MCF 10A (cell line): Measurements from ENCODE around the gene ZNF652. TPM values are rescaled to one million over a fixed set of nuclear protein-coding genes. Genes with fewer than 3 reads are reported as not detected.
"Not testable (repeated sequence)": the region's sequence is repeated elsewhere in the genome, so short reads cannot be mapped to it uniquely, and the experiment has no call there.

Experiments used
- BruUV-seq: library from RNA; stranded (reverse); fragments of 400-500 nt; replicated peaks from 2 replicates; lab custom pipeline; 2021; lab: Mats Ljungman, UMichigan
- CTCF ChIA-PET: fragments of 300-600 bp; sonication (Branson Sonifier 250); formaldehyde crosslinking; extraction: SDS; loops from one replicate; lab custom pipeline; 2021; ENCODE audit warnings: antibody characterized with exemption, inconsistent platforms; lab: Yijun Ruan, JAX
- POLR2A ChIA-PET: fragments of 300-600, 350-650 bp; sonication (Branson Sonifier 250); formaldehyde crosslinking; extraction: SDS; loops from one replicate; lab custom pipeline; 2020; ENCODE audit warnings: antibody characterized with exemption, inconsistent platforms; lab: Yijun Ruan, JAX
- DNase-seq: peaks from one replicate; pipeline ENCODE4 v3.0.0-alpha.2; 2018; ENCODE audit not compliant: unreplicated experiment
- H3K27ac Mint-ChIP-seq: one replicate; pipeline ENCODE4 v1.8.0; 2022; ENCODE audit warnings: mild to moderate bottlenecking, low read depth, mixed read lengths; ENCODE audit not compliant: unreplicated experiment
- H3K27me3 Mint-ChIP-seq: one replicate; pipeline ENCODE4 v1.8.0; 2022; ENCODE audit warnings: mixed read lengths; ENCODE audit not compliant: insufficient read depth, unreplicated experiment
- H3K36me3 Mint-ChIP-seq: one replicate; pipeline ENCODE4 v1.8.0; 2022; ENCODE audit warnings: mild to moderate bottlenecking, moderate library complexity, mixed read lengths; ENCODE audit not compliant: insufficient read depth, unreplicated experiment
- H3K4me1 Mint-ChIP-seq: one replicate; pipeline ENCODE4 v1.8.0; 2022; ENCODE audit warnings: mixed read lengths; ENCODE audit not compliant: insufficient read depth, unreplicated experiment
- H3K4me3 Mint-ChIP-seq: one replicate; pipeline ENCODE4 v1.8.0; 2022; ENCODE audit warnings: mild to moderate bottlenecking, moderate library complexity, mixed read lengths; ENCODE audit not compliant: unreplicated experiment
- H3K9me3 Mint-ChIP-seq: one replicate; pipeline ENCODE4 v1.8.0; 2022; ENCODE audit warnings: mixed read lengths; ENCODE audit not compliant: unreplicated experiment
- CTCF ChIP-seq: fragments of 200-600 bp; IDR thresholded peaks from one replicate; pipeline ENCODE4 v1.8.0; 2022; ENCODE audit warnings: antibody characterized with exemption, mild to moderate bottlenecking; ENCODE audit not compliant: unreplicated experiment
- intact Hi-C: fragments of 100-400 bp; cut with micrococcal nuclease; formaldehyde crosslinking; loops from 2 replicates; pipeline ENCODE4 v1.14.1; 2022
- total RNA-seq: library from RNA; stranded (reverse); gene quantifications from 2 replicates; pipeline ENCODE4 v1.2.3, GENCODE V29; 2022

ZNF652 gene
- total RNA-seq, 1 experiment from 2014 or later, result 18.8 TPM

GRCh38 chr17:49369089-49369488 is 7.0 kb upstream of the ZNF652 start:
- Mint-ChIP-seq H3K4me1 (no peaks in the 10 kb centered on the region), H3K27me3 (no peaks in the 10 kb centered on the region), H3K4me3 (no peak overlapping the region), H3K36me3 (no peaks in the 10 kb centered on the region), H3K9me3 (no peaks in the 10 kb centered on the region), H3K27ac (no peak overlapping the region)
- intact Hi-C loops, result loop anchor here (10.0 kb wide), 1 partner anchor 54 kb away; no protein-coding TSS in a partner anchor
- POLR2A ChIA-PET, result no interaction called here
- no TSS peak for BruUV-seq
- DNase-seq, result no peak
- CTCF ChIA-PET, result interaction anchor here (0.8 to 1.9 kb wide), 11 partner anchors 10 to 54 kb away, joined by 3 to 9 read pairs (median 4); no protein-coding TSS in a partner anchor
- TF ChIP-seq CTCF, result no peak

GRCh38 chr17:49365667-49366066 is 3.6 kb upstream of the ZNF652 start:
- BruUV-seq, result no TSS peak

GRCh38 chr17:49365126-49365525 is 3.1 kb upstream of the ZNF652 start:
- not testable (repeated sequence) for H3K4me3 Mint-ChIP-seq, H3K27me3 Mint-ChIP-seq, H3K36me3 Mint-ChIP-seq, BruUV-seq, H3K27ac Mint-ChIP-seq, H3K9me3 Mint-ChIP-seq, DNase-seq
- POLR2A ChIA-PET, result interaction anchor here (0.6 to 1.6 kb wide), 2 partner anchors 38 to 49 kb away, joined by 3 to 4 read pairs; no protein-coding TSS in a partner anchor
- CTCF ChIA-PET, result interaction anchor here (0.9 kb wide), 1 partner anchor 29 kb away, joined by 3 read pairs; no protein-coding TSS in a partner anchor
- intact Hi-C loops, result loop anchor here (10.0 kb wide), 1 partner anchor 50 kb away; no protein-coding TSS in a partner anchor
- peaks cover 15% of the 10 kb centered on the region for H3K4me1 Mint-ChIP-seq

More at GRCh38 chr17:49365667-49366066, 3.6 kb upstream of the ZNF652 start:
- intact Hi-C loops, result loop anchor here (10.0 kb wide), 1 partner anchor 51 kb away; no protein-coding TSS in a partner anchor
- Mint-ChIP-seq H3K27ac (no peak overlapping the region), H3K4me1 (peaks cover 9% of the 10 kb centered on the region), H3K9me3 (no peaks in the 10 kb centered on the region), H3K27me3 (no peaks in the 10 kb centered on the region), H3K4me3 (no peak overlapping the region), H3K36me3 (no peaks in the 10 kb centered on the region)
- ChIA-PET CTCF (interaction anchor here (0.7 kb wide), 2 partner anchors 35 to 199 kb away, joined by 4 to 5 read pairs; no protein-coding TSS in a partner anchor), POLR2A (interaction anchor here (1.0 to 1.6 kb wide), 2 partner anchors 22 to 49 kb away, joined by 4 to 5 read pairs; no protein-coding TSS in a partner anchor)
- no peak for DNase-seq
- no peak for TF ChIP-seq CTCF

GRCh38 chr17:49364119-49364518 is 2.1 kb upstream of the ZNF652 start:
- Mint-ChIP-seq H3K4me3 (no peak overlapping the region), H3K27me3 (no peaks in the 10 kb centered on the region), H3K4me1 (peaks cover 21% of the 10 kb centered on the region), H3K36me3 (no peaks in the 10 kb centered on the region), H3K27ac (no peak overlapping the region), H3K9me3 (no peaks in the 10 kb centered on the region)
- ChIA-PET POLR2A (interaction anchor here (1.6 kb wide), 1 partner anchor 48 kb away, joined by 4 read pairs; no protein-coding TSS in a partner anchor), CTCF (no interaction called here)
- BruUV-seq, result no TSS peak
- no peak for TF ChIP-seq CTCF
- intact Hi-C loops, result loop anchor here (5.0 to 10.0 kb wide), 2 partner anchors 33 to 49 kb away; no protein-coding TSS in a partner anchor
- DNase-seq, result no peak
